GM18951 (cell line): ENCODE data around the gene SYT7.

ENCODE experiments used
- POLR2A ChIP-seq: IDR thresholded peaks from 4 replicates; pipeline ENCODE4 v1.6.1; 2011; ENCODE audit warnings: mild to moderate bottlenecking; ENCODE audit not compliant: insufficient read length, insufficient read depth; ENCODE audit errors: extremely low read depth
- in situ Hi-C: fragments of 300-500 bp; cut with MboI; formaldehyde crosslinking; loops from one replicate; pipeline ENCODE4 v1.12.0; 2022; ENCODE audit warnings: low sequenced_read_pairs, mixed read lengths, inconsistent platforms; ENCODE audit not compliant: unreplicated experiment

The SYT7 gene

GRCh38 chr11:61509043-61510029 is 71.5 kb downstream of the SYT7 start:
- in situ Hi-C loops, result no loop called here
- TF ChIP-seq POLR2A, result no peak

- no peak for TF ChIP-seq POLR2A
- in situ Hi-C loops, result no loop called here
Observed at GRCh38 chr11:61507962-61508861, 72.7 kb downstream of the SYT7 start, which contains the start of gene LRRC10B. Gene LRRC10B, plus strand, starts transcription at chr11:61508749. Its CDS starts 250 bp downstream, at chr11:61508999.

GRCh38 chr11:61507012-61507768 is 73.7 kb downstream of the SYT7 start:
- TF ChIP-seq POLR2A, result no peak
- in situ Hi-C loops, result no loop called here

- in situ Hi-C loops, result no loop called here
- no peak for TF ChIP-seq POLR2A
Observed at GRCh38 chr11:61505640-61506155, 75.2 kb downstream of the SYT7 start.

GRCh38 chr11:61505106-61505505 is 75.8 kb downstream of the SYT7 start:
- TF ChIP-seq POLR2A, result no peak
- in situ Hi-C loops, result no loop called here

- no peak for TF ChIP-seq POLR2A
- in situ Hi-C loops, result no loop called here
Observed at GRCh38 chr11:61503135-61503770, 77.6 kb downstream of the SYT7 start.

- in situ Hi-C loops, result no loop called here
- TF ChIP-seq POLR2A, result no peak
Observed at GRCh38 chr11:61502522-61502921, 78.4 kb downstream of the SYT7 start.

GRCh38 chr11:61499816-61500491 is 80.9 kb downstream of the SYT7 start:
- TF ChIP-seq POLR2A, result no peak

GRCh38 chr11:61498767-61499341 is 82.0 kb downstream of the SYT7 start:
- no peak for TF ChIP-seq POLR2A
- in situ Hi-C loops, result no loop called here

More at GRCh38 chr11:61499816-61500491, 80.9 kb downstream of the SYT7 start:
- in situ Hi-C loops, result no loop called here

- in situ Hi-C loops, result no loop called here
- TF ChIP-seq POLR2A, result no peak
Observed at GRCh38 chr11:61497876-61498275, 83.0 kb downstream of the SYT7 start.

- TF ChIP-seq POLR2A, result no peak
- in situ Hi-C loops, result no loop called here
Observed at GRCh38 chr11:61497473-61497872, 83.4 kb downstream of the SYT7 start.
